GM19240 (cell line): ENCODE results near the gene TMEM179.

Source experiments
- DNase-seq: peaks from one replicate; pipeline ENCODE4 v3.0.0; 2011; ENCODE audit warnings: low spot score; ENCODE audit not compliant: insufficient read length

Gene TMEM179

DNA sequence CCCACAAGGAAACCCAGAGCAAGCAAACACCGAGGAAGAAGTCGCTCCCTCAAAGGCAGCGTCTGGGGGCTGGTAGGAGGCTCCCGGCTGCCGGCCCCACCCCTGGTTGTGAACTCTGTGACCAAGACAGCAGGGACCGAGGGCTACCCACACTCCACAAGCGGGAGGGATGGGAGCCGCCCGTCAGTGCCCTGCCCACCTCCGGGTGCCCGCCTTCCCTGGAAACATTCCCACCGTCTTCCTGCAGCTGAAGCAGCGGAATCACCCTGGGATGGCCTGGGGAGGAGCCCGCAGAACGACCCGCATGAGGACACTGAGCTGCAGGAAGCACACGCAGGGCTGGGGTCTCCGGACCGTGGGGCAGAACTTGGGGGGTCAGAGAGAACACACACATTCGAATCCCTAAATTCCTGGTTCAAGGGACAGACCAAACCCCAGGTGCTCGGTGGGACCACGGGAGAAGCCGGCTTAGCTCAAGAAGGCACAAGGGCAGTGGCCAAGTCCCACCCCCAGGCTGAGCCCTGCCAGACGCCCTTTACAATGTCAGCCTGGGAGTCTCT, 58.5 kb downstream of the TMEM179 start:
- no peak for DNase-seq

GRCh38 chr14:104545151-104545941, 59.2 kb downstream of the TMEM179 start:
- DNase-seq = no peak

DNA sequence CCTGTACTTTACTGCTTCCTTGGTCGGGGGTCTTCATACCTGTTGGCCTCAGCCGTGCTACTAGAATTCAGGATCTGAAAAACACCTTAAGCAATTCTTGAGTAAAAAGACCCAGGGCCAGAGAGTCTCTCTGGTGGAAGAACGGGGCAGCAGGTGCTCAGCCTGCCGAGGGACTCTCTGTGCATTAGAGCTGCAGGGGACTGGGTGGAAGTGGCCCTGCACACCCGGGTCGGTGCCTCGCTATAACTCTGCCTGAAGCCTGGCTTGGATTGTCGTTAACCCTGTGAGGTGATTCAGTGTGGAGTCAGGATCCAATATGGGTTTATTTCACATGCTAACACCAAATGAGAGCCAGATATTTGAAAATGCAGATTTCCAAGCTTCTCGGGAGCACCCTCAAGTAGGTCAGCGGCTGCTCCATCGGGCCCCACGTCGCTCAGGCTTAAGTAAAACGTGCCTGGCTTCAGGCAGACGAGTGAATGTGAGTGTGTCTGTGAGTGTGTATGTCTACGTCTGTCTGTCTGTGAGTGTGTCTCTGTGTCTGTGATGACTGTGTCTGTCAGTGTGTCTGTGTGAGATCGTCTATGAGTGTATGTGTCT, 60.1 kb downstream of the TMEM179 start:
- DNase-seq = no peak

DNA sequence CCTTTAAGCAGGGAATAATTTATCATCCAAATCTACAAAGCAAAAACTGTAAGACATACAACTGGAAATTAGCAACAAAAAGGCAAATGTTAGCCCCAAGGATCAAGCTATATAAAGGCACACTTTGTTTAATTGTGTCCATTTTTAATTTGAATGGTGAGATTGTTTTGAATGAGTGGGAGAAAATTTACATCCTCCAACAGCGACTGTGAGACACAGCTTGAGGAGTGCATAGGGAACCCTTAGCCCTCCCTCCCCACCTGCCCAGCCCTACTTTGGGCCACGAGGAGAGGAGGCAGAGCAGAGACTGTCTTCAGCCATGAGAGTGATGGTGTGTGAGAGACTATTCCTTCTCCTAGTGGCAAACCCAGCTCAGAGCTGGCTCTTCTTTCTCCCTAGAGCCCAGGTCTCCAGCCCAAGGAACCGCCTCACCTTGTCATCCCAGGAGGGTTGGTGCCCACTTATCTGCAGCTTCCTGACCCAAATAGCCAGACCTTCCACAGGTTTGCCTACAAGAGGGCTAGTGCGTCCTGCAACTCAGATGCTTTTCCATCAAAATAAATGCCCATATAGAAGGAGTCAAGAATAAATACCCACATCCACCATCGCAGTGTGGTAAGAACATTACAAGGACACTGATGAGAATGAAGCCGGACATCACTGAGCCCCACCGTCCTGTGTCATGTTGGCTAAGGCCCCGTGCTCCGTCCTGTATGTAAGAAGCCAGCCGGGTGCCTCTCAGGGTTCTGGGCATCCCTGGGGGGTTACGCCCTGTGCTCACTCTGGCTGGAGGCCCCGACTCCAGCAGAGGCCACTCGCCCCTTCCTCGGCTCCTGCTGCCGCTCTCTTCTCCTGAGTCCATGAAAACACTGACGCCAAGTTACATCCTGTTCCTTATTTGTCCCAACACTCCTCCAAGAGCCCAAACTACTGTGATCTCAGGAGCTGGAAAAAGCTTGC, 61.4 kb downstream of the TMEM179 start:
- no peak for DNase-seq

GRCh38 chr14:104541905-104542465, 62.6 kb downstream of the TMEM179 start:
- no peak for DNase-seq
